HepG2 (cell line): ENCODE data around the gene STYXL1.

ENCODE experiments used
- SIN3A ChIP-seq: IDR thresholded peaks from 2 replicates; pipeline ENCODE4 v1.6.1; 2011; ENCODE audit warnings: low read depth, mild to moderate bottlenecking, control low read depth, low read length, borderline replicate concordance
- SRSF1 ChIP-seq: fragments of 200-400 bp; formaldehyde crosslinking; optimal IDR thresholded peaks from 2 replicates; pipeline ENCODE3; 2017; ENCODE audit warnings: mild to moderate bottlenecking, low read depth, low read length, moderate library complexity
- ZBTB20 ChIP-seq: sonication (generic); formaldehyde crosslinking; IDR thresholded peaks from 2 replicates; pipeline ENCODE4 v1.8.1; 2023; ENCODE audit warnings: missing genetic modification reagents, low read depth, mild to moderate bottlenecking, borderline replicate concordance

DNA sequence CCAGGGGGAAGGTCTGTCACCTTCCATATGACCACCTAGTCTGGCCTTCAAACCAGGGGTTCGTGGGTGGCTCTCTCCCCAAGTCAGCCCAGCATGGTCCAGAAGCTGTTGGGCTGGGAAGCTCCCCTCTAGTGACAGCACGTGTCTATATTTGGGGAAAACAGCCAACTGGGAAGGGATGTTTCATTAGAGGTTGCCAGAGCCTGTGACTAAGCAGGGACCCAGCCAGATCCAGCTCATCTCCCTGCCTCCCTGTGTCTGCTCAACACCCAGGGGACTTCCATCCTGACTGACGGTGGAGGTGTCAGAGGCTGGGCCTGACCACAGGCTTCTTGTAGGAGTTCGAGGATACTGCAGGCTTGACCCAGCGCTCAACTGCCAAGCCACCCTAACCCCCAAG, 10.5 kb downstream of the STYXL1 start:
- TF ChIP-seq SIN3A (no peak), ZBTB20 (CRISPR knock-in tag) (no peak), SRSF1 (no peak)
